ENCODE measurements around the gene ANO10.
A peak's percentile ranks its signal among the peaks of the same experiment; 100 is the strongest.
"Not testable (repeated sequence)": the region's sequence is repeated elsewhere in the genome, so short reads cannot be mapped to it uniquely, and the experiment has no call there.

ANO10 gene, protein sequence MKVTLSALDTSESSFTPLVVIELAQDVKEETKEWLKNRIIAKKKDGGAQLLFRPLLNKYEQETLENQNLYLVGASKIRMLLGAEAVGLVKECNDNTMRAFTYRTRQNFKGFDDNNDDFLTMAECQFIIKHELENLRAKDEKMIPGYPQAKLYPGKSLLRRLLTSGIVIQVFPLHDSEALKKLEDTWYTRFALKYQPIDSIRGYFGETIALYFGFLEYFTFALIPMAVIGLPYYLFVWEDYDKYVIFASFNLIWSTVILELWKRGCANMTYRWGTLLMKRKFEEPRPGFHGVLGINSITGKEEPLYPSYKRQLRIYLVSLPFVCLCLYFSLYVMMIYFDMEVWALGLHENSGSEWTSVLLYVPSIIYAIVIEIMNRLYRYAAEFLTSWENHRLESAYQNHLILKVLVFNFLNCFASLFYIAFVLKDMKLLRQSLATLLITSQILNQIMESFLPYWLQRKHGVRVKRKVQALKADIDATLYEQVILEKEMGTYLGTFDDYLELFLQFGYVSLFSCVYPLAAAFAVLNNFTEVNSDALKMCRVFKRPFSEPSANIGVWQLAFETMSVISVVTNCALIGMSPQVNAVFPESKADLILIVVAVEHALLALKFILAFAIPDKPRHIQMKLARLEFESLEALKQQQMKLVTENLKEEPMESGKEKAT

DNA sequence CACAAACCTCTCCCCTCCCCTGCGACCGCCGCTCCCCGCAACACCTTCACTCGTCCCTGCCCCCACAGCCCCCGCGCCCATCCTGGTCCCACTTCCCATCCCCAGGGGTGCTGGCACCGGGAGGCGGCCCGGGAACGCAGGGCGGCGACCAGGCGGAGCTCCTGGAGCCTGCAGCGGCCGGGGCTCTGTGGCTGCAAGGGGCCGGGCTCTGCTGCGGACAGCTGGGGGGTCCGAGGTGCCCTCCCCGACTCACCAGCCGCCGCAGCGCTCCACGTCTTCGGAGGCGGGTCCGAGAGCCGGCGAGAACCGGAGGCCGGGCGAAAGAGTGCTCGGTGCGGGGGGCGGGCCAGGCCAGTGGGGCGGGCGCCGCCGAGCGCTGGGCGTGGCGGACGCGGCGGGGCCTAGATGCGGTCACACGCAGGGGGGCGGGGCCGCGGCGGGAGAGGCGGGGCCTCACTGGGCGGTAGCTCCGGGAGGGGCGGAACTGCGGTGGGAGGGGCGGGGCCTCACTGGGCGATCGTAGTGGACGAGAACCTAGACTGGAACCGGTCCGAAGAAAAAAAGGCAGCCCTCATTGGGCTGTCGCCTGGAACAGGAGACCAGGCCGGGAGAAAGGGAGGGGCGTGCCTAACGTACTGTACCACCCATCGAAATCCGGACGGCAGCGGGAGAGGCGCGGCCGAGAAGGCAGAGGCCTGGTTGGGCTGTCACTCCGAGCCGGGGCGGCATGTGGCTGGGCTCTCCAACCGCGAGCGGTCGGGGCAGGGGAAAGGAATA lies at the start of gene ANO10:
TSS of gene ANO10 (minus strand) at position 356 of the 777 bp plus-strand sequence. CDS start 16,159 bp downstream, outside the sequence.
- peak; percentile 96 for DNase-seq

DNA sequence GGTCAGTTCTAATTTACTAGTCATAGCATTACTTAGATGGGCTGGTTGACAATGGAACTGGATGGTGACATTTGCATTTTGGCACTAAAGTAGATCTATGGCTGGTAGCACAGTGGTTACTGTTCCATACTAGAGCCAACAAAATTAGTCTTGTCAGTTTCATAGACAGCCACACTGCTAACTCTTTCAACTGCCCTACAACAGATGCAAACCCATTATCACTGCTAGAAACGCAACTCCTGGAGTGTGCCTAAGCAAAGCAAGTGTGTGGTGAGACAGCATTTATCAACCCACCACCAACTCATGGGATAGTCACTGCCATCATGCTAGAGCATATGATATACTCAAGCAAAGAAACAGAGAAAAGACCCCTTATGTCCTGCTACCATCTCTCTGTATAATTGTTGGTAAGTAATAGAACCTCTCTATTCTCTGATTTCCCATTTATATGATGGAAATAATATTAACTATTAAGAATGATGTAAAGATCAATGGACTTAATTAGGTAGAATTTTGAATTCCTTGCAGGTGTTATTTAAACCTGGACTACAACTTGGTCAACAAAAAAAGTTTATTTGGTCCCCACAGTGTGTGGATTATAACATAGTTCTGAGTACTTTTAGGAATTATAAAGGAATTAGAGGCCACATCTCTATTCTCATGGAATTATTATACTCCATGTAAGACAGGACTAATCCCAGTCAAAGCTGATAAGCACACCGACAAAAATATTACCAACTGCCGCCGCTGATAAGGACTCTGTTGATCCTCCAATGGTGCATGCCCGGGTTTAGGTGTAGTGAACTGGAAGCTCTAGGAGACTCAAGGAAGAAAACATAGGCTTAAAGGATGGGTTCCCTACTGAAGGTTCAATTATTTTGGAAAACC lies 49.1 kb upstream of the ANO10 start:
- no peak for DNase-seq

DNA sequence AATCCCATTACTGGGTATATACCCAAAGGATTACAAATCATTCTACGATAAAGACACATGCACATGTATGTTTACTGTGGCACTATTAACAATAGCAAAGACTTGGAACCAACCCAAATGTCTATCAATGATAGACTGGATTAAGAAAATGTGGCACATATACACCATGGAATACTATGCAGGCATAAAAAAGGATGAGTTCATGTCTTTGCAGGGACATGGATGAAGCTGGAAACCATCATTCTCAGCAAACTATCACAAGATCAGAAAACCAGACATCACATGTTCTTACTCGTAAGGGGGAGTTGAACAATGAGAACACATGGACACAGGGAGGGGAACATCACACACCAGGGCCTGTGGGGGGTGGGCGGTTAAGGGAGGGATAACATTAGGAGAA lies 43.2 kb upstream of the ANO10 start:
- not testable (repeated sequence) for DNase-seq

- DNase-seq: not testable (repeated sequence)
Measured at GRCh38 chr3:43661376-43661775, 39.6 kb upstream of the ANO10 start.

DNA sequence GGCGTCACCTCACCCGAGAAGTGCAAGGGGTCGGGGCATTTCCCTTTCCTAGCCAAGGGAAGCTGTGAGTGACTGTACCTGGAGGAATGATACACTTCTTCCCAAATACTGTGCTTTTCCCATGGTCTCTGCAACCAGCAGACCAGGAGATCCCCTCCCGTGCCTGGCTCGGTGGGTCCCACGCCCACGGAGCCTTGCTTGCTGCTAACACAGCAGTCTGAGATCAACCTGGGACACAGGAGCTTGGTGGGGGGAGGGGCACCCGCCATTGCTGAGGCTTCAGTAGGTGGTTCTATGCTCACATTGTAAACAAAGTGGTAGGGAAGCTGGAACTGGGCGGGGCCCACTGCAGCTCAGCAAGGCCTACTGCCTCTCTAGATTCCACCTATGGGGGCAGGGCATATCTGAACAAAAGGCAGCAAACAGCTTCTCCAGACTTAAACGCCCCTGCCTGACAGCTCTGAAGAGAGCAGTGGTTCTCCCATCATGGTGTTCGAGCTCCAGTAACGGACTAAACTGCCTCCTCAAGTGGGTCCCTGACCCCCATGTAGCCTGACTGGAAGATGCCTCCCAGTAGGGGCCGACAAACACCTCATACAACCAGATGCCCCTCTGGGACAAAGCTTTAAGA lies 37.6 kb upstream of the ANO10 start:
- DNase-seq: no peak

DNA sequence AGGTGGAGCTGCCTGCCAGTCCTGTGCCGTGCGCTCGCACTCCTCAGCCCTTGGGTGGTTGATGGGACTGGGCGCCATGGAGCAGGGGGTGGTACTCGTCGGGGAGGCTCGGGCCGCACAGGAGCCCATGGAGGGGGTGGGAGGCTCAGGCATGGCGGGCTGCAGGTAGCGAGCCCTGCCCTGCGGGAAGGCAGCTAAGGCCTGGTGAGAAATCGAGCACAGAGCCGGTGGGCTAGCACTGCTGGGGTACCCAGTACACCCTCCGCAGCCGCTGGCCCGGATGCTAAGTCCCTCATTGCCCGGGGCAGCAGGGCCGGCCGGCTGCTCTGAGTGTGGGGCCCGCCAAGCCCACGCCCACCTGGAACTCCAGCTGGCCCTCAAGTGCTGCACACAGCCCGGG lies 34.6 kb upstream of the ANO10 start:
- not testable (repeated sequence) for DNase-seq

GRCh38 chr3:43650345-43650744 lies 28.5 kb upstream of the ANO10 start:
- no peak for DNase-seq

DNA sequence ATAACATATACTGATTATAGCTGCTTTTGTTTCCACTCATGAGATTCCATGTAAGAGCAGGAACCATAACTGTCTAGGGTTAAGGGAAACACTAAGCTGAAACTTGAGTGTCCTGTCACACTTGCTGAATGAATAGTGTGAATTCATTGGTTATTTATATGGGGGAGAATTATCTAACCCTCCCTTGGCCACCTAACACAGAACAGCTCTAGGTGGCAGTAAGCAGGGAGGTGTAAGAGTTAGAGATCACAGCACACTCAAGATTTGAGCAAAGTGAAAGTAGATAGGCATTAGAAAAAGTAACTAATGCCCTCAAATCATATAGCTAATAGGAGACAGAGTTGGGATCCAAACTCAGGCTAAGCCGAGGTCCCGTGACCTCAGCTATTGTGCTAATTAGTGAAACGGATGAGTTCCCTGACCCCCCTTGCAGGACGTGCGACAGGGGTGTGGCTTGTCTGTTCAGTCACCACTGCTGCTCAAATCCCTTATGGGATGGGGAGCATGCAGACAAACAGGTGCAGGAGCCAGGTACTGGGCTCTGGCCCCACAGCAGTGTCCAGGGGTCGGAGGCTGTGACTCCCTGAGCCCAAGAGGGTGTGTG lies 27.7 kb upstream of the ANO10 start:
- DNase-seq: no peak

DNA sequence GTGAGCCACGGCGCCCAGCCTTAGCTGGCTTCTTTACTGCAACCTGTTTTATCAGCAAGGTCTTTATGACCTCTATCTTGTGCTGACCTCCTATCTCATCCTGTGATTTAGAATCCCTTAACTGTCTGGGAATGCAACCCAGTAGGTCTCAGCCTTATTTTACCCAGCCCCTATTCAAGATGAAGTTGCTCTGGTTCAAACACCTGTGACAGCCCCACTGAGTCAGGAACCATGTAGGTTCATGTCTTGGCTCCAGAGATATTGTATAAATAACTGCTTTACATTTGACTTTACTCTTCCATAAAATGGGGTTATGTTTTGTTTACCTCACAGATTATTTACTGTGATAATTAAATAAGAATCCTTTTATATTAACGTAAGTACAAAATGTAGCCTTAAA lies 27.1 kb upstream of the ANO10 start:
- DNase-seq: no peak

GRCh38 chr3:43647331-43648166 lies 25.7 kb upstream of the ANO10 start:
- DNase-seq: no peak

GRCh38 chr3:43644443-43644842 lies 22.6 kb upstream of the ANO10 start:
- no peak for DNase-seq

GRCh38 chr3:43641306-43642114 lies 19.7 kb upstream of the ANO10 start:
- no peak for DNase-seq

DNA sequence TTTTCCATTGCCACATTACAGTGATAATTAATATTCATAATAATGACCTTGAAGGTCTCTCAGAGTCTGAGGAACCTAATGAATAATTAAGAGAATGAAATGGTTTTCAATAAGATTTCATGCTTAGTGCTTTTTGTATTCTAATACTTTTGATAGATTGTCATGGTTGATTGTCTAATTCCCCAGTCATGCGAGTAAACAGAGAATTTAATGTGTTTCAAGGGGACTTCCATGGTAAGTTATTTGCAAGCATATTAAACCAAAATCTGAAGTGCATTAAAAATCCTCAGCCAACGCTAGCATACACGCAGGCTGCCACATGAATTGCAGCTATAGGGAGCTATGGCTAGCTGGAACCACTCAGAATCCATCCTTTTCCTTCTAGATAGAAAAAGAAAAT lies 18.9 kb upstream of the ANO10 start:
- no peak for DNase-seq

DNA sequence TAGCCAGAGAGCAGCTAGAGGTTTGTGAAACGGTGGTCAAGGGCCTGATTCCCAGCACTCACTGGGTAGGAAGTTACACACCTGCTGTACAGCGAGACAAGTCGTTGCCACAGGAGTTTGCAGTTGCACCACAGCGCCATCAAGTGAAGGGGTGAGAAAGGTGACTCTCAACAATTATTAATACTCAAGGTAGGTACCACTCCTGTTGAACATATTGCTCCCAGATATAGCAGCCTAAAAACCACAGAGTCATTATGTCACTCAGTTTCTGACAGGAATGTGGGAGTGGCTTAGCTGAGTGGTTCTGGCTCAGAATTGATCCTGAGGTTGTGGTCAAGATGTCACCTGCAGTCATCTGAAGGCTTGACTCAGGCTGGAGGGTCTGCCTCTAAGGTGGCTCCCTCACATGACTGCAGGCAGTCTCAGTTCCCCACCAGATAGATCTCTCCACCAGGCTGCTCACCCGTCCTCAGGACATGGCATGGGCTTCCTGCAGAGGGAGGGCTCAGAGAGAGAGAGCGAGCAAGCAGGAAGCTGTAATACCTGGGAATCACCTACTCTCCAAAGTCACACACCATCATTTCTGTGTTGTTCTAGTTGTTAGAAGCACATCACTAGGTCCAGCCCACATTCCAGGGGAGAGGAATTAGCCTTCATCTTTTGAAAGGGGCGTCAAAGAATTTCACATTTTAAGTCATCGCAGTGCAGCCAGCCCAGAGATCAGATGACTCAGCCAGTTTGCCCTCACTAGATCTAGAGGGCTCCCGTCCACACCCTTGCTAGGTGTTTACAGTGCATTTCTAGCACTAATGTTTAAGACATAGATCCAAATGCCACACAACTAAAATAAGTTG lies 17.0 kb upstream of the ANO10 start:
- DNase-seq: peak; percentile 35

DNA sequence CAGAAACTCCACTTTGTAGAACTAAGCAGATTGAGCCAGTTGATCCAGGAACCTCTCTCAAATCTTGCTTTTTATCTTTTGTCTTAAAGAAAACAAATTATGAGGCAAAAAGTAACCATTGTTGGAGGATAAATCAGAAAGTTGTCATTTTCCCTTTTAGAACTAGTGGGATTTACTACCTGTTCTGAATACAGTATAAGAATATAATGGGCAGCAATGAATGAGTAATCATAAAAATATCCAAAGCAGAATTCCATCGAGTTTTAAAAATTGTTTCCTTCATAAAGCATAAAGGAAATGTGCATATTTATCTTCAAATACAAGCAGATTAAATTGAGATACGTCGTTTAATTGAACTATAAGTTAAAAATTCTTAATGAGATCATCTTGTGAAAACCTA lies 15.9 kb upstream of the ANO10 start:
- no peak for DNase-seq

- DNase-seq: no peak
Measured at GRCh38 chr3:43632986-43633385, 11.2 kb upstream of the ANO10 start.

DNA sequence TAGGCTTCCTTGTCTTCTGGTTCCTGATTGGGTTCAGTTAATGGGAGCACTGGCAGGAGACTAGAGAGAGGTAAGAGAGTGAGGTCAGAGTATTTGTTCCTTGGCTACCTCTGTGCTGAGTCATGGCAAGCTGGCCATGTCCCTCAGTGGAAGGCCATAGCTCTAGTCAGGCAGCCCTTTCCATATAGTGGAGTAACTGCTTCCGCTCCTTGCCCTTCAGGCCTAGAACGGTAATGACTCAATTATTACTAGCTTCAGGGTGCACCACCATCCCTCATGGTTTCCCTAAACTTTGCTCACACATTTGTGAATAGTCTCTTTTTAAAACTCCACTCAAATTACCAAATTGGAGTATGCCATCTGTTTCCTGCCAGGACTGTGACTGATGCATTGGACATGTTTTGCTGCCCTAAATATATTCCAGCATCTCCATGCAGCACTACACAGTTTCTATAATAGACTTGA lies 10.5 kb upstream of the ANO10 start:
- DNase-seq: no peak

DNA sequence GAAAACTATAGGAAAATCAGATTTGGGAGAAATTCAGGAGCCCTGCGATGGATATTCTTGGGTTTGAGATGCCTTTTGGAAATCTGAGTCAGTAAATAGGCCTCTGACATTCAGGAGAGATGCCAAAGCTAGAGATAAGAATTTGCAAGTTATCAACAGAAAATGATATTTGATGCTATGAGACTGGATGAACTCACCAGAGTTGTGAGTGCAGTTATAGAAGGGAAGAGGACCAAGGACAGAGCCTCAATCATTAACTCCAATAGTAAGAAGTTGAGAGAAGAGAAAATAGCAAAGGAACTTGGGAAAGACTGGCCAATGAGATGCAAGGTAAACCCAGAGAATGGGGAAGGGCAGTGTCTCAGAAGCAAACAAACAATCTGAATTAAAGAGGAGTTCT lies 7.9 kb upstream of the ANO10 start:
- DNase-seq: no peak

- DNase-seq: no peak
Measured at GRCh38 chr3:43629257-43629656, 7.4 kb upstream of the ANO10 start.
